ENCODE results near the gene PLXNA2.

PLXNA2 gene

DNA sequence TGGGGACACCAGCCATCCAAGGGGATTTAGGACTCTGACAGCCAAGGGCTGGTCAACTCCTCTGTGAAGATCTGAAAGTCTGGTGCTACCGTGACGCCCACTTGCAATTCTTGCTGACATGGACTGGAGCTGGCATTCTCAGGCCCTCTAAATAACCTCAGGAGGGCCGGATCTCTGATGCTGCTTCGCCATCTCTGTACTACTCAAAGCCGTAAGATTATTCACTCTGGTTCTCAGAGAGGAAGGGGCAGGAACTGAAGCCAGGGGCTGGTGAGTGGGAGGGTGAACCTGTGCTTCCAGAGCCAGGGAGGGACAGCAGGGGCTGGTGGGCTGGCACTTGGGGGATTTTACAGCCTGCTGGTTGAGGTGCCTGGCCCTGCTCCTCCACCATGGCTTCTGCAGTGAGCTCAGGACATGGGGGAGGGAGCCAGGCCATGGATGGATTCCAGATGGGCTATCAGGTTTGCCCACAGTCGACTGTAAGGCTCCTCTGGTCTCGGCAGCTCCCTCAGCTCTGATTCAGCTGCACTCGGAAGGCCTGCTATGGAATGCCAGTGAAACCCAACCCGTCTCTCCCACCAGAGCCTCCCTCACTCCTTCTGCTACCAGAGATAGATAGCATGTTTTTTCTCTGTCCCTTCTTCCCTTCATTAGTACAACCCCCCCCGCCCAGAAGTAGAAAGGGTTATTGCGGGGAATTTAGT lies 84.5 kb downstream of the PLXNA2 start:
- DNase-seq, result no peak

DNA sequence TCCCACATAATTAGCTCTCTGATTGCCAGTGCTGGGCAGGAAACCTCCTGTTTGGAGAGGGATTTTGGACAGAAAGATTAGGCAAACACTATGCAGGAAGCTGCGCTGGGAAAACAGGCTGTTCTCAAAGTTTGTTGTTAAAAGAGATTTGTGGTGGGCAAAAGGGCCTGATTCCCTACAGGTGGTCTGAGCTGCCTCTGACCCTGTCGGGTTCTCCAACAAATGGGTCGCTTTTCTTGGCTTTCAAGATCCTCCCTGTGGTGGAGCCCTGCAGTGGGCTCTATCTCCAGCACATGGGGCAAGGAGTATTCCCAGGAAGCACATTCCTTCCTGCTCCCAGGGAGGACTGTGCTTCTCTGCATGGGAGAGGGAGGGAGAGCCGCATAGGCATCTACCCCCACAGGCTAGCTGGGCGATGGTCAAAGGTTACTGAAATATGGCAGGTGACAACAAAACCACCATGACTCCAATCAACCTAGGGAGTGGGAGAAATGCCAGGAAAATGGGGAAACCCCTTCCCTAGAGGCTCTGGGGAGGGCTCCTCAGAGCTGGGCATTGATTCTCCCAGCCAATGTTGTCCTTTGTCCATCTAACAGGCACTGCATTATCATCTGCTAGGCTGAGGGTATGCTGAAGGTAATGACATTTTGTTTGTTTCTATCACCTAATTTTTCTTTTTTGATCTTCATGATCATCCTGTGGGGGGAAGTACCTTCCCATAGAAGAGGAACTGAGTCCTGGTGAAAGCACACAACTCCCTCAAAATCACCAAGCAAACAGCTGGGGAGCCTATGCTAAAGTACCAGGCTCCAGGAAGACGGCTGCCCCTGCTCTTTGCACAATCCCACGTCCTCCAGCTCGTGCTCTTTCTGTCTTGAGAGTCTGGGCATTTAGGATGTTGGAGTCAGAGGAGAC lies 85.3 kb downstream of the PLXNA2 start:
- no peak for DNase-seq

DNA sequence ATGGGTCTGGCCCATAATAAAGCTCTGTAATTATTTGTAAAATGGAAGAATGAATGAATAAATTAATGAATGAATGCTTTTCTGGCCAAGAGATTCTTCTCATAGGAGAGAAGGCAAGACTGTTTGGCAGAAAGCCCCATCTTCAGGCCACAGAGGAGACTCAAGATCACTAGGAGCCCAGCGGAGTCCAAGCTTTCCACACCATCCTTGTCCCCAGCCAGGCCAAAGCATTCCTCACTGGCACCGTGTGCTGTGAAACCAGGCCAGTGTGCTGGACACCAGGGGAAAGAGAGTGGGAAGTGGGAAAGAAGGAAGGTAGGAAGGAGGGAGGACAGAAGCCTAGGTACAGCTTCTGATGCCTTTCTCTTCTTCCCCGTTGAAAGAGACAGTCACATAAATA lies 86.4 kb downstream of the PLXNA2 start:
- no peak for DNase-seq

DNA sequence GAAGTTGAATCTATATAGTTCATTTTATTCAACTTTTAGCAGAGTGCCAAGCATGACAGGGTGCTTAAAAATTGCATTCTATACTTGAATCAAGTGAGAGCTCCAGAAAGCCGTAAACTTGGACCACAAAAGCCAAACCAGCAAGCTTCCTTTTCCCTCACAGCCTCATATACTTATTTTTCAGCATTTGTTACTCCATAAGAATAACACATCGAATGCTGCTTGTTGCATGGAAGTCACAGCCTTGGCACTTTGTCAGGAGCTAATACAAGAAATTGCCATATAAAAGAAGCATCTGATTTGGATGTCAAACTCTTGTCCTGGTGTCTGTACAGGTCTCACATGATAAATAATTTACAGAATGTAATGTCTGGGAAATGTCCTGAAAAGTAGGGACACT lies 87.4 kb downstream of the PLXNA2 start:
- DNase-seq, result no peak

DNA sequence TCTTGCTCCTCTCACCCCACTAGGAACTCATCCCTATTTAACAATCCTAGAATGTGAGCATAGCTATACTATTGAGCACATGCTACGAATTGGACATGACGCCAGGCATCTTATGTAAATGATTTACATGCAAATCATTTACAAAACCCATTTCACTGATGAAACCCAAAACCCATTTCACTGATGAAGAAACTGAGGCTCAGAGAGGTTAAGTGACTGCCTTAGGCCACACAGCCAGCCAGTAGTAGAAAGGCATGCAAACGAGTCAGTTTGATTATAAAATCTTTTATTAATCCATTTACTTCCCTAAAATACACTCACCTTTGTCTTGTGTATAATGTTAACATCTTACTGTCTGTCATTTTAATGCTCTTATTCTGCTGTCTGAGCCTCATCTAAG lies 87.9 kb downstream of the PLXNA2 start:
- no peak for DNase-seq

DNA sequence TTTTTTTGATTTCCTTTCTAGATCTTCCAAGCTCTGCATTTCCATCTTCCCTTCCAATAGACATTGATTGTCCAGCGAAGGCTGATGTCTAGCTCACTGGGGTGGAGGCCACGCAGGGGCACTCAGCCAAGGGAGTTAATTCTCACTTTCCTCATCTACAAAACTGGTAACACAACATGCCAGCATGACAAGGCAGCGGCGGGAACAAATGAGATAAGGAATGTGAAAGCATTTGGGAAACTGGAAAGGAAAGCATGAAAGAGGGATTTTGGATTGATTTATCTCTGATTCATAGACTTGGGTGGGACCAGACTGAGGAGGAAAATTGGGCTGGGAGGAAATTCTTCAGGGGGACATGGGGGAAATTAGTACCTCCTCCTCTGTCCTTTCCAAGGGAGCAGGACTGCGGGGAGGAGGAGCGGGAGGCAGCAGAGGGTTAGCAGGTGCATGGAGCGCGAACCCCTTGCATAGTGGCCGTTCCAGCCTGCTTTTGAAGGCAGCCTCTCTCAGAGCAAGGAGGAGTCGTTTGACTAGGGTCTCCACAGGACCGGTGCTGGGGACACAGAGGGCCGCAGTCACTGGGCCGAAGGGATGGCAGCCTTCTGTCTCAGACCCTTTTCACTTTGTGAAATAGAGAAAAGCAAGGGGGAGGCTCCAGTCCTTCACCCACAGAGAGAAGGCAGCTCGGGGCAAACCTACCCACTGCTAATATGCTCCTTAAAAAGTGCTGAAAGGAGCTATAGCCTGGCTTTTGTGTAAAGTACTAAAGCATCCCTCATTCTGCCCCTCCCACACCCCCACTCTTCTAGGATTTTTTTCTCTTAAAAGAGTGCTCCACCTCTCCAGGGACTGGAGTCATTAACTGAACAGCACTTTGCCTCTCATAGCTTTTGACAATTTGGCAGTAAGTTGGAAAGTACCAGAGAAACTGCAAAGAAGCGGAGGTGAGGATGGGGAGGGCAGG lies 89.2 kb downstream of the PLXNA2 start:
- DNase-seq, result no peak

DNA sequence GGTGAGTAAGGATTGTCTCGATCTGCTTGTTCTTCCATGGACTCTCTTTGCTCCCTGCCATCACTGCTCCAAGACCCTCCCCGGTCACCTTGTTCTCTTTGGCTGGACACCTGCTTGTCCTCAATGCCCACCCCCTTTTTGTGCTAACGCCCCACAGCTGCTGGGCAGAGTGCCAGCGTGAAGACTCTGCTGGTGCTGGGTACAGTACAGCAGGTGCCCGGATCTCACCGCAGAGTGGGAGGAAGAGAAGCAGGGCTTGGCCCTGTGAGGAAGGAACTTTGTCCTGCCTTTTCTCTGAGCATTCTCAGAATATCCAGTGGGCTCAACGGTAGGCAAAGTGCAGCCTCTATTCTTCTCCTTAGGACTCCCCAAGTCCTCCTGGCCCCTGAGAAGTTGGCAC lies 90.1 kb downstream of the PLXNA2 start:
- no peak for DNase-seq

DNA sequence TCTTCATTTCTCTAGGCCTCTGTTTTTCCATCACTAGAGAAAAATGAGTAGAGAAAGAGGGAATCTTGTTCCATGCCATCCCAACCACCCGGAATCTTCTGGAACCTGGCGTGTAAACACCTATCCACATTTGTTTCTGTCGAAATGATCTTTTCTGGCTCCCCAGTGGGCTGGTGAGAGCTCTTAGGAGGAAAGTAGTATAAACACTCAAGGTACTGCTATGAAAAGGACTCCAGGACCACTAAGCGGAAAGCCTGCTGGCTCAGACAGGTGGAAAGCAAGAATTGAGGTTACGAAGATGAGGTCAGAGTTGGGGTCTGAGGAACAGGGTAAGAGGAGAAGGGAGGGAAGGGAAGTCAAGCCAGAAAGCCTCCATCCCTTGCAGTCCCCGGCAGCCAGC lies 90.8 kb downstream of the PLXNA2 start:
- DNase-seq, result no peak

DNA sequence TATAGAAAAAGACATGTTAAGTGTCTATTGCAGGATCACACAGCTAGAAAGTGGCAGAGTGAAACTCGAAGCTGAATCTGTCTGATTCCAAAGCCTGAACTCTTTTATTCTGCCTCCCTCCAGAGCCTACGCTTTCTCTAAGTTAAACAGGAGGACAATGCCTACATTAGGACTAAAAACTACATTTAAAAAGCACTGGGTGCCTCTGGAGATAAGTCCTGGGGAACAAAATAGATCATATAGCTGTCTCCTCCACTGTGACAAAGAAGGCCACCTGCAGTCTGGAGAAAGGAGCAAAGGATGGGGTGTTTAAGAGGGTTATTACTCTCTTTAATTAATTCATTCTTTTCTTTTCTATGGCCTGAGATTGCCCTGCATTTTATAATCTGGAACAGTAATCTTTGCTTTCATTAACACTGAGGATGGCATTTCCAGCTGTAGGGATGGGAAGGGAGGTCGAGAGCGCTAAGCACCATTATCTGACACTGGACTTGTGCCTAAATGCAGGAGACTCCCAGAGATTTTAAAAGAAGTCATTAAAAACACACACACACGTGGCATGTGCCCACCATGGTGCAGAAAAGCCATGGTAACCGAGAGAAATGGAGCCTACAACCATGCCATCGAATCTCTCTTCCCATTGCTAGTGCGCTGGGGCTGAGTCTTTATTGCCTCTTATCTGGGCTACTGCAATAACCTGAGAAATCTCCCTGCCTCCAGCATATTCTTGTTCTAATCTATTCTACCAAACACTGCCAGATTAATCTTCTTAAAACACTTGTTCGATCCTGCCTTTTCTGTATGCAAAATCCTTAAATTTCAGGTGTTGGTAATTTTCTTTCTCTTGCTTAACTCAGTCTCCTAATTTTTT lies 92.2 kb downstream of the PLXNA2 start:
- DNase-seq, result no peak

DNA sequence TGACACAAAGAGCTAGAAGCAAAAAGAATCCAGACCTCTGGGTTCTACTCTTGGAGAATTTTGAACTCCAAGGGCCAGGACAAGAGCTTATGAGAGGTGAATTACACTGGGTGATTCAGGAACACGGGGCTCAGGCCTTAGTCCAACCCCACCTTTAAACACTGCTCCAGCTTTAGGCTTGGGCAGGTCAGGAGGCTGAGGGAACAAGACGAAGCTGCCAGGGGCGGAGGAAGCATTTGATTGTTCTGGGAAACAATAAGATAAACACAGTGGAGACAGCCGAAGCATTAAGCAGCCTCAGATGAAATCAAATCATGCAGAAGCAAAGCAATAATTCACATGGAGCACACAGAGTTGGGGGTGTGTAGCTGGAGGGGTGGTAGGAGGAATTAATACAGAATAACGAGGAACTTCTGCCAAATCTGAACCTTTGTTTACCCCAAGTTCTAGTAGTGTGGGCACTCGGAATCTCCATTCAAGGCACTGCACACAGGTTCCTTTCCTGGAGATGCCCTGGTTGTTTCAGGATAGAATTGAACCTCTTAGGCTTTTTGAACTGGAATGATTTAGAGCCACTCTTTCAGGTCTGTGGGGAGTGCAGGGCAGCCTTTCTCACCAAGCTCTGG lies 93.2 kb downstream of the PLXNA2 start:
- no peak for DNase-seq

DNA sequence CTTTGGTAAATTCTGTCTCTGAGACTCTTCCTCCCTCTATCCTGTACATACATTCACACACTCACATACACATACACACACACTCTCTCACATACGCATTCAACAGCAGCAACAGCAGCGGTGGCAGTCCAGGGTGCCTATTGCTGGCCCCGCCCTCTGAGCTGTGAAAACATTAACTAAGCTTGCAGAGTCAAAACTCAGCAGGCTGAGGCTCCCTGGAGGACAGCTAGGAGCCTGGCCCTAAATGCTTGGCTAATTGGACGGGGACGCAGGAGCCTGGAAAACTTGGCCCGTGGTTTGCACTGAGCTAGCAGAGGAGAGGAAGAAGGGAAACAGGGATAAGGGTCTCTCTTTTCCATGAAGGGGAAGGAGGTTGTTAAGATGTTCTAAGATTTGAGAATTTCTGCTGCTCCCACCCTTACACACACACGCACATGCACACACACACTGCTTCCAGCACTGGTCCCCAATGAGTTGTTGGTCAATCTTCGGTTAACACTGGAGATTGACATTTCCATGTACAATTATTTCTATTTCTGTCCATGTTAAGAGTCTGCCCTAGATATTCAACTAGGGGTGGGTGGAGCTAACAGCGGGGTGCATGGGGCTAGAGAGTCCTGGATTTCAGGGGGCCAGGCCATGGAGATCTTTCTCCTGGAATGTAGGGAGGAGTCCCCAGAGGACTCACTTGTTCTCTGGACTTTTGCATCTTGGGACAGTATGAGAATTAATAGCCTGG lies 94.2 kb downstream of the PLXNA2 start:
- no peak for DNase-seq

DNA sequence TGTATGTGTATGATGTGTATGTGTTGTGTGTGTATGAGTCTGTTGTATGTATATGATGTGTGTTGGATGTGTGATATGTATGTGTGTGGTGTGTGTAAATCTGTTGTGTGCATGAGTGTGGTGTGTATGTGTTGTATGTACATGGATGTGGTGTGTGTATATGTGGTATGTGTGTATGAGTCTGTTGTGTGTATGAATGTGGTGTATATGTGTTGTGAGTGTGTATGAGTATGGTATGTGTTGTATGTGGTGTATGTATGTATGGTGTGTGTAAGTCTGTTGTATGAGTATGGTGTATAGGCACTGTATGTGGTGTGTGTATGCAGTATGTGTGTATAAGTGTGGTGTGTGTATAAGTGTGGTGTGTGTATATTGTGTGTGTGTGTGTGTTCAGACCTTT lies 95.0 kb downstream of the PLXNA2 start:
- DNase-seq, result no peak

DNA sequence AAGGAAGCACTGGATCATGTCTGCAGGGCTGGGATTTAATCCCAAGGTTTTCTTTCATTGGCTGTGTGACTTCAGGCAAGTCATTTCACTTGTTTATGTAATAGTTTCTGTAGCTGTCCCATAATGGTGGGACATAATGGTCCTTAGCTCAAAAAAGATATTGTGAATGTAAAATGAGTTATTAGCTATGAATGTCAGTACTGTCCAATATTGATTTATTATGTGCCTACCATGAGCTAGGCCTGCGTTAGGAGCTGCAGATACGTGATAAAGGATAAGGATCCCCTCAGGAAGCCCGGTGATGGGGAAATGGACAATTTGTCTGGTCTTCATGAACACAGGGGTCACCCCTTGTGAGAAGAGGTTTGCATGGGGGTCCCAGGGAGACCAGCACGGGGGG lies 95.8 kb downstream of the PLXNA2 start:
- DNase-seq, result no peak

DNA sequence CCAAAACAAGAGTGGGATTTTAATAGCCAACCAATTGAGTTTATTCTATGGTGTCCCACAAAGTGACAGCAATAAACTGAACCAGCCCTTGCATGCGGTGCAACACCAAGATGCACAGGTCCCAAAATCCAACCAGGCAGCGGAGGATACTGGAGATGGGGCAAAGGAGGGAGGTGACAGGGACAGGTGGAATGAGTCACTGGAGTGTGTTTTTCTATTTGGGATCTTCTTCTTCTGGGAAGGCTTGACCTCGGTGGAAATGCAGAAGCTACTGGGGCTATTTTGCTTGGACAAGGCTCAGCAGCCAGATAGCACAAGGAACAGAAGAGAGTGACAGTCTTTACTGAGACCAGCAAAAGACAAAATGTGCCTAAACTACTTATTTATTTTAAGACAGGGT lies 97.5 kb downstream of the PLXNA2 start:
- DNase-seq, result no peak

DNA sequence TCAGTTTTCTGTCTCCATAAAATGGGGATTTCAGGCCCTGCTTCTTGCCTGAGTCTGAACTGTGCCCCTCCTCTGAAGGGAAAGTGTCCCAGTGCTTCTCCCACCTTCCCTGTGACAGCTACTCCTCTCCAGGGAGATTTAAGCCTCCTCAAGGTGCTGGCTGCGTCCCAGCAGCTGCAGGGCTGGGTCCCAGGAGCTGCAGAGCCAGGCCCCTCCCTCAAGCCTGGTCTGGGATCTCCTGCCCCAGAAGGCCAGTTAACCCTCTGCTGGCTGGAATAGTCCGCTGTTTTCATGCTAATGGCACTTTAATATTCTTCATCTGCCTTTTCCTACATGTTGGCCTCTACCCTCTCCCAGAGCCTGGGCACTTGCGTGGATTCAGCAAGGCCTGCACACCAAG lies 99.0 kb downstream of the PLXNA2 start:
- no peak for DNase-seq

DNA sequence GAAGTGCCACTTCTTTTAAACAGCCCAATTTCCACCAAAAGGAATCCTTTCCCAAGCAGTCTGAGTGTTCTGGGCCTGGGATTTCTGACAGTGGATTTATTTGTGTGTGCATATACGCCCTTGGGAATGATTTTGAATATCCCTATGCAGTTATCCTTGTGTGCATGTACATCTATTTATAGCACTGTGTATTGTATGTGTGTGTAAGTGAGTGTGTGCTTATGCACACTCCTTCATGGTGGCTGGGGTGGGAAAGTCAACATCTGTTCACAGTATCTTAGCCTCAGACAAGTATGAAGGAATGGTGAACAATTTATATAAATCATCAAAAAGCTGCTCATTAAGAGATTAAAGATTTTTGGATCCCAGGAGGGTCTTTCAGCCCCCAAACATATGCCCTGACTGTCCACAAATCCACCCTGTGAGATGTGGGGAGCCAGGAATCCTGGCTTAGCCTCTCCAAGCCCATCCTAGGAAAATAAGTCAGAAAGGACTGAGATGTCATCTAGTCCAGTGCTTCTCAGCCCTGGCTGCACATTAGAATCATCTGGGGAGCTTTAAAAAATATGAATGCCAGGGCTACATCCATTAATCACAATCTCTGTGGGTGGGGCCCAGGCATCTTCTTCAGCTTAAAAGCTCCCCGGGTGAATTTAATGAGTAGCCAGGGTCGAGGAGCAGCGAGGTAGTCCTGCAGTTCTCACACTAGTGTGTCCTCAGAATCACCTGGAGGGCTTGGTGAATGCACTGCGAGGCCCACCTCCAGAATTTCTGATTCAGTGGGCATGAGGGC lies 101.4 kb downstream of the PLXNA2 start:
- no peak for DNase-seq

DNA sequence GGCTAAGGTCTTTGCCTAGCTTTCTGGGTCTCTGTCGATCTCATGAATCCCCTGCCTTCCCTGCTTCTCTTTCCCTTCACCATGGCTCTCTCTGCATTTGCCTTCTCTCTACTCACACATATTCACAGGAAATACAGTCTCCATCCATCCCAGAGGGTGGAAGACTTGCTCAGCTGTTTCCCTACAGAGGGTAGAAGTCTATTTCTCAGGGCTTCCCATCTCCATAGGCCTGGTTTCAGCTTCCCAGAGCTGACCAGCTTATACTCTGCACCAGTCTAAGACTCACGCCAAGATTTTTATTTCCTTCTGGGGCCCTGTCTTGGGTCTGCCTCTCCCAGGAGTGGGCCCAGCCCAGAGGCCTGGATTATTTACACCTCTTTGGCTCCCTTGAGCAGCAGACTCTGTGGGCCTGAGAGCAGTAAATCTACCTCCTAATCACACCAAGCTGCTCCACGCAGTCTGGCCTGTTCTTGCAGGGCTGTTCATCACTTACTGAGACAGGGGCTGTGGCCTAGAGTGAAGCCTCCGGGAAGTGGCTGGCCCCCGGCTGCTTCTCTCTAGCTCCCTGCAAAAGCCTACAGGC lies 102.5 kb downstream of the PLXNA2 start:
- no peak for DNase-seq

DNA sequence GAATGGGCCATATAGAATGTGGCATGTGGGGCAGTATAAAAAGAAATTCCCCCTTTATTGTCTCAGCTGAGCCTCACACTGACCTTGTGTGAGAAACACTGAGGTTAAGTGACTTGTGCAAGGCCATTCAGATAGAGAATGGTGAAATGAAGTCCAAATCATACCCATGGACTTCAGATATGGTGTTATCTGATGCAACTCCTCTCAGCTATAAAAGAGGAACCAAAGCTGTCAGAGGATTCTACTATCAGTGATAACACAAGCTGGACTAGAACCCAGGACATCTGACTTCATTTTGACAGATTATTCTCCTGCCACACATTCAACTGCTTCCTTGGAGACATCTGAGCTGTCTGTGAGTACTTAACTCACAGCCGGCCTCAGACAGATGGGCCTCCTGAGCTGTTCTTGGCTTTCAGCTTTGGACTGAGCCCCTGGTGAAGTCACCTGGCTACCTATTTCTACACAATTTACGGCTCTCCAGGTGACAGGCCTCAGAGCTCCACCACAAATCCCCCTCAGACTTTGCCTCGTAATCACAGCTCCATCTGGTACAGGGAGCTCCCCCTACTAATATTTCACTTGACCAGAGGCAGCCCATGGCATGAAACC lies 104.6 kb downstream of the PLXNA2 start:
- DNase-seq, result no peak

DNA sequence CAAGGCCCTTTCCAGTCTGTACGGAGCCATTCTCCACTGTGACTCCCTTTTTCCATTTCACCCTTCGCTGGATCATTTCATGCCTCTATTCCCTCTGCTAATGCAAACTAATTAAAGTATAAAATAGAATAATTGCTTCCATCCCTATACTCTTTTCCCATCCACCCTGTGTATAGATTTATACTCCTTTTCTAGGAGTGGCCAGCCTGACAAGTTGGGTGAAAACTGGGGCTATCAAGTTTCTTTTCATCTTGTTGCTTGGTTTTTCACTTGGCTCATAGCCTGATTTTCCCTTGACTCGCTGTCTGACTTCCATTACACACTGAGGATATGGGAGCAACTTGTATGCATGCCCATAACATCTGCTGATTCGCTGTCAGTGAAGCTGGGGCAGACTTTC lies 107.0 kb downstream of the PLXNA2 start:
- DNase-seq, result no peak
